Ishikawa (cell line): ENCODE measurements around the gene MADCAM1.

Experiments used
- TCF12 ChIP-seq: IDR thresholded peaks from 2 replicates; pipeline ENCODE4 v1.6.1; 2012; ENCODE audit warnings: low read depth
- TF ChIP-seq, protein P1 (sequence below): IDR thresholded peaks from 2 replicates; pipeline ENCODE4 v1.6.1; 2012; ENCODE audit warnings: low read depth, mild to moderate bottlenecking

DNA sequence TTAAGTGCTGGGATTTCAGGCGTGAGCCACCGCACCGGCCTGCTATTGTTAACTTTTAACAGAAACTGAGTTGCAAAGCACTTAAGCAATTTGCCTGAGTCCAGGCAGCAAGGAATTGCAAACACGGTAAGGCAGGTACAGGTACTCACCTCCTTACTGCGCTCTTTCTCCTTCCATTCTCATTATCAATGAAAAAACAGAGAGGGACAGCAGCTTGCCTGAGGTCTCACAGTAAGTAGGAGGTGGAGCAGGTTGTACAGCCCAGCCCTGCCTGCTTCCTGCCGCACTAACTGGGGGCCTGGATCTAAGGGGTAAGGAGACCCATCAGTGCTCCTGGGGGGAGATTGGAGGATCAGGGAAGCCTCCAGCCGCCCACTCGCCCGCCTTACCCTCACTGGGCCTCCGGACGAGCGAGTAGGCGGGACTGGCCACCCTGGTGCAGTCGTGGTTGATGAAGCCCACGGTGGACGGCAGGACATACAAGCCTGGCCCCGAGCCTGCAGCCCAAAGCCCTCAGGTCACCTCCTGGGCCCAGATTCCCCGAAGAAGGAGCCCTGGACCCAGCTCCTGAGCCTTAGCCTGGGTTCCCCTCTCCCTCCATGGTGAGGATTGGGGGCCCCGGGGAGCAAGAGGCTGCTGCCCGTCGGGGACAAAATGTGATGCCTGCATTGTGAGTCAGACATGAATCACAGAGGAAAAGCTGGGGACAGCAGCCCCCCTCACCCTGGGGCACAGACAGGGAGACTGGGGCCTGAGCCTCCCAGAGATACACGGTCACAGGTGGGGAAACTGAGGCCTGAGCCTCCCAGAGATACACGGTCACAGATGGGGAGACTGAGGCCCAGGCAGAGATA lies 24.1 kb upstream of the MADCAM1 start:
- TF ChIP-seq, protein P1, sequence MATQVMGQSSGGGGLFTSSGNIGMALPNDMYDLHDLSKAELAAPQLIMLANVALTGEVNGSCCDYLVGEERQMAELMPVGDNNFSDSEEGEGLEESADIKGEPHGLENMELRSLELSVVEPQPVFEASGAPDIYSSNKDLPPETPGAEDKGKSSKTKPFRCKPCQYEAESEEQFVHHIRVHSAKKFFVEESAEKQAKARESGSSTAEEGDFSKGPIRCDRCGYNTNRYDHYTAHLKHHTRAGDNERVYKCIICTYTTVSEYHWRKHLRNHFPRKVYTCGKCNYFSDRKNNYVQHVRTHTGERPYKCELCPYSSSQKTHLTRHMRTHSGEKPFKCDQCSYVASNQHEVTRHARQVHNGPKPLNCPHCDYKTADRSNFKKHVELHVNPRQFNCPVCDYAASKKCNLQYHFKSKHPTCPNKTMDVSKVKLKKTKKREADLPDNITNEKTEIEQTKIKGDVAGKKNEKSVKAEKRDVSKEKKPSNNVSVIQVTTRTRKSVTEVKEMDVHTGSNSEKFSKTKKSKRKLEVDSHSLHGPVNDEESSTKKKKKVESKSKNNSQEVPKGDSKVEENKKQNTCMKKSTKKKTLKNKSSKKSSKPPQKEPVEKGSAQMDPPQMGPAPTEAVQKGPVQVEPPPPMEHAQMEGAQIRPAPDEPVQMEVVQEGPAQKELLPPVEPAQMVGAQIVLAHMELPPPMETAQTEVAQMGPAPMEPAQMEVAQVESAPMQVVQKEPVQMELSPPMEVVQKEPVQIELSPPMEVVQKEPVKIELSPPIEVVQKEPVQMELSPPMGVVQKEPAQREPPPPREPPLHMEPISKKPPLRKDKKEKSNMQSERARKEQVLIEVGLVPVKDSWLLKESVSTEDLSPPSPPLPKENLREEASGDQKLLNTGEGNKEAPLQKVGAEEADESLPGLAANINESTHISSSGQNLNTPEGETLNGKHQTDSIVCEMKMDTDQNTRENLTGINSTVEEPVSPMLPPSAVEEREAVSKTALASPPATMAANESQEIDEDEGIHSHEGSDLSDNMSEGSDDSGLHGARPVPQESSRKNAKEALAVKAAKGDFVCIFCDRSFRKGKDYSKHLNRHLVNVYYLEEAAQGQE = no peak
- TF ChIP-seq TCF12 = no peak
